Kidney glomerular epithelial cell (primary cell): ENCODE data around the gene RIMS3.
"Not testable (repeated sequence)": the region's sequence is repeated elsewhere in the genome, so short reads cannot be mapped to it uniquely, and the experiment has no call there.

ENCODE experiments used
- DNase-seq: peaks from one replicate; lab custom pipeline; 2025; lab: John Stamatoyannopoulos, UW

RIMS3 gene

GRCh38 chr1:40593449-40594186, 71.9 kb downstream of the RIMS3 start:
- no peak for DNase-seq

- DNase-seq, result peak; percentile 21
Observed at GRCh38 chr1:40592107-40592803, 73.2 kb downstream of the RIMS3 start.

GRCh38 chr1:40588586-40588985, 76.9 kb downstream of the RIMS3 start:
- DNase-seq, result no peak

GRCh38 chr1:40583980-40584379, 81.5 kb downstream of the RIMS3 start:
- no peak for DNase-seq

- no peak for DNase-seq
Observed at GRCh38 chr1:40582116-40582515, 83.4 kb downstream of the RIMS3 start.

- no peak for DNase-seq
Observed at GRCh38 chr1:40575336-40575735, 90.1 kb downstream of the RIMS3 start.

- not testable (repeated sequence) for DNase-seq
Observed at GRCh38 chr1:40574805-40575204, 90.7 kb downstream of the RIMS3 start.
